ENCODE data around the gene CD3G.
"Not testable (repeated sequence)": the region's sequence is repeated elsewhere in the genome, so short reads cannot be mapped to it uniquely, and the experiment has no call there.

The CD3G gene

GRCh38 chr11:118343981-118344515 lies at the start of gene CD3G:
Gene CD3G (plus strand): TSS chr11:118344344. CDS start chr11:118344424, 80 bp downstream.
- no peak for DNase-seq

GRCh38 chr11:118295199-118295598 lies 48.9 kb upstream of the CD3G start:
- DNase-seq: peak; percentile 38

- peak; percentile 24 for DNase-seq
Observed at GRCh38 chr11:118295815-118296454, 48.2 kb upstream of the CD3G start.

GRCh38 chr11:118301600-118302195 lies 42.4 kb upstream of the CD3G start:
- DNase-seq: peak; percentile 58

- no peak for DNase-seq
Observed at GRCh38 chr11:118304227-118304567, 39.9 kb upstream of the CD3G start.

GRCh38 chr11:118304568-118305248 lies 39.4 kb upstream of the CD3G start, which contains the start of gene CD3E:
Gene CD3E (plus strand): TSS chr11:118304730. CDS start chr11:118304953, 223 bp downstream.
- DNase-seq: no peak

GRCh38 chr11:118305726-118306125 lies 38.4 kb upstream of the CD3G start:
- no peak for DNase-seq

GRCh38 chr11:118306556-118306955 lies 37.6 kb upstream of the CD3G start:
- DNase-seq: no peak

GRCh38 chr11:118308995-118309528 lies 35.1 kb upstream of the CD3G start:
- DNase-seq: not testable (repeated sequence)

GRCh38 chr11:118310271-118310670 lies 33.9 kb upstream of the CD3G start:
- DNase-seq: no peak

- DNase-seq: no peak
Observed at GRCh38 chr11:118310781-118311485, 33.2 kb upstream of the CD3G start.

- no peak for DNase-seq
Observed at GRCh38 chr11:118311518-118311917, 32.6 kb upstream of the CD3G start.

GRCh38 chr11:118312328-118312727 lies 31.8 kb upstream of the CD3G start:
- DNase-seq: no peak

GRCh38 chr11:118313242-118313641 lies 30.9 kb upstream of the CD3G start:
- DNase-seq: no peak

- no peak for DNase-seq
Observed at GRCh38 chr11:118314988-118315411, 29.1 kb upstream of the CD3G start.

GRCh38 chr11:118318124-118318523 lies 26.0 kb upstream of the CD3G start:
- no peak for DNase-seq

- no peak for DNase-seq
Observed at GRCh38 chr11:118318581-118319336, 25.4 kb upstream of the CD3G start.

GRCh38 chr11:118319337-118319707 lies 24.8 kb upstream of the CD3G start:
- no peak for DNase-seq

GRCh38 chr11:118320515-118320914 lies 23.6 kb upstream of the CD3G start:
- DNase-seq: no peak

- DNase-seq: no peak
Observed at GRCh38 chr11:118321386-118322082, 22.6 kb upstream of the CD3G start.

- DNase-seq: no peak
Observed at GRCh38 chr11:118322721-118323120, 21.4 kb upstream of the CD3G start.

- no peak for DNase-seq
Observed at GRCh38 chr11:118325283-118325682, 18.9 kb upstream of the CD3G start.
